IPS DF 4.7 (cell line): ENCODE results near the gene MCC.

Experiments used
- DNase-seq: peaks from one replicate; pipeline ENCODE4 v3.0.0-alpha.2; 2013; ENCODE audit warnings: low spot score; ENCODE audit errors: extremely low read depth

Gene MCC

GRCh38 chr5:113179156-113179555 is 309.1 kb downstream of the MCC start:
- no peak for DNase-seq

- DNase-seq = no peak
Measured at GRCh38 chr5:113178073-113178779, 310.0 kb downstream of the MCC start.

GRCh38 chr5:113177225-113177624 is 311.0 kb downstream of the MCC start:
- DNase-seq = no peak

GRCh38 chr5:113176734-113177133 is 311.5 kb downstream of the MCC start:
- DNase-seq = no peak

- no peak for DNase-seq
Measured at GRCh38 chr5:113176196-113176595, 312.1 kb downstream of the MCC start.

GRCh38 chr5:113172231-113172826 is 315.9 kb downstream of the MCC start:
- no peak for DNase-seq

- DNase-seq = no peak
Measured at GRCh38 chr5:113171520-113171919, 316.7 kb downstream of the MCC start.

- no peak for DNase-seq
Measured at GRCh38 chr5:113170707-113171106, 317.5 kb downstream of the MCC start.

- DNase-seq = no peak
Measured at GRCh38 chr5:113169720-113170119, 318.5 kb downstream of the MCC start.

- no peak for DNase-seq
Measured at GRCh38 chr5:113167985-113168384, 320.3 kb downstream of the MCC start.

- DNase-seq = no peak
Measured at GRCh38 chr5:113166852-113167366, 321.3 kb downstream of the MCC start.

GRCh38 chr5:113166261-113166660 is 322.0 kb downstream of the MCC start:
- DNase-seq = no peak

- no peak for DNase-seq
Measured at GRCh38 chr5:113164021-113164420, 324.2 kb downstream of the MCC start.

GRCh38 chr5:113163328-113163727 is 324.9 kb downstream of the MCC start:
- DNase-seq = no peak

GRCh38 chr5:113162770-113163169 is 325.5 kb downstream of the MCC start:
- DNase-seq = no peak

- DNase-seq = no peak
Measured at GRCh38 chr5:113162208-113162607, 326.0 kb downstream of the MCC start.

- no peak for DNase-seq
Measured at GRCh38 chr5:113161806-113162205, 326.4 kb downstream of the MCC start.

- DNase-seq = no peak
Measured at GRCh38 chr5:113157886-113158285, 330.4 kb downstream of the MCC start.

GRCh38 chr5:113156271-113156877 is 331.9 kb downstream of the MCC start:
- DNase-seq = no peak

GRCh38 chr5:113153512-113154097 is 334.6 kb downstream of the MCC start:
- DNase-seq = no peak

GRCh38 chr5:113152380-113152740 is 335.9 kb downstream of the MCC start:
- DNase-seq = no peak

- DNase-seq = no peak
Measured at GRCh38 chr5:113151641-113152379, 336.4 kb downstream of the MCC start.
